LNCAP (cell line): ENCODE data around the gene SAMD13.

Source experiments
- TF ChIP-seq, protein P1 (sequence below): fragments of 450-650 bp; IDR thresholded peaks from 2 replicates; pipeline ENCODE4 v1.5.1; 2017; ENCODE audit warnings: mild to moderate bottlenecking

Gene SAMD13

DNA sequence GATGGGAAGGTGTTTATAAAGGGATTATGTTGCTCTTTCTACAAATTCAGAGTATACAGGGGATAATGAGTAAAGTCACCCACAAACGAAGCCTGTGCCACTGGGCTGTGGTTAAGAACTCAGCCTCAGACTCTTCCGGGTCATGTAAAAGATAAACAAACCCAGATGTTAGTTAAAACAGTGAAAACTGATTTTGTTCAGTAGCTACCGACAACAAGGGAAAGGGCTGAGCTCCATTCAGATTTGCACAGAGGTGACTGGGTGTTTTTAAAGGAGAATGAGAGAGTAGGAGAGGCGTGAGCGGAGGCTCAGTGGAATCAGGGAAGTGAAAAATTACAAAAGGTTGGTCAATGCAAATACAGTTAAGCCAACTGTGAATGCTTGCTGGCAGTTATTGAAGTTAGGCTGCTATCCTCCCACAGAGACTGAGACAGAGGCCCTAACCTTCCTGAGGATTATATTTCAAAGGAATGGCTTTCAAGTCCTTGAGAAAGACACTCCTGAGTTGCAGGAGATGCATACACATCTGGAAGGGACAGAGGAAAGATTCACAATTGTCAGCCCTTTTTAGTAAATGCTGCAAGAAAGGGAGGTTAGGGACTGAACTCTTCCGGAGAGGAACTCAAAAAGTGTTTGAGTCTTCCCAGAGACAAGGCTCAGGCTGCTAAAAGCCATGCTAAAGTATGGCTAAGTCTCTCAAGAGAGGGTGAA is 29.9 kb upstream of the SAMD13 start:
- TF ChIP-seq, protein P1, sequence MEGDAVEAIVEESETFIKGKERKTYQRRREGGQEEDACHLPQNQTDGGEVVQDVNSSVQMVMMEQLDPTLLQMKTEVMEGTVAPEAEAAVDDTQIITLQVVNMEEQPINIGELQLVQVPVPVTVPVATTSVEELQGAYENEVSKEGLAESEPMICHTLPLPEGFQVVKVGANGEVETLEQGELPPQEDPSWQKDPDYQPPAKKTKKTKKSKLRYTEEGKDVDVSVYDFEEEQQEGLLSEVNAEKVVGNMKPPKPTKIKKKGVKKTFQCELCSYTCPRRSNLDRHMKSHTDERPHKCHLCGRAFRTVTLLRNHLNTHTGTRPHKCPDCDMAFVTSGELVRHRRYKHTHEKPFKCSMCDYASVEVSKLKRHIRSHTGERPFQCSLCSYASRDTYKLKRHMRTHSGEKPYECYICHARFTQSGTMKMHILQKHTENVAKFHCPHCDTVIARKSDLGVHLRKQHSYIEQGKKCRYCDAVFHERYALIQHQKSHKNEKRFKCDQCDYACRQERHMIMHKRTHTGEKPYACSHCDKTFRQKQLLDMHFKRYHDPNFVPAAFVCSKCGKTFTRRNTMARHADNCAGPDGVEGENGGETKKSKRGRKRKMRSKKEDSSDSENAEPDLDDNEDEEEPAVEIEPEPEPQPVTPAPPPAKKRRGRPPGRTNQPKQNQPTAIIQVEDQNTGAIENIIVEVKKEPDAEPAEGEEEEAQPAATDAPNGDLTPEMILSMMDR, result no peak

DNA sequence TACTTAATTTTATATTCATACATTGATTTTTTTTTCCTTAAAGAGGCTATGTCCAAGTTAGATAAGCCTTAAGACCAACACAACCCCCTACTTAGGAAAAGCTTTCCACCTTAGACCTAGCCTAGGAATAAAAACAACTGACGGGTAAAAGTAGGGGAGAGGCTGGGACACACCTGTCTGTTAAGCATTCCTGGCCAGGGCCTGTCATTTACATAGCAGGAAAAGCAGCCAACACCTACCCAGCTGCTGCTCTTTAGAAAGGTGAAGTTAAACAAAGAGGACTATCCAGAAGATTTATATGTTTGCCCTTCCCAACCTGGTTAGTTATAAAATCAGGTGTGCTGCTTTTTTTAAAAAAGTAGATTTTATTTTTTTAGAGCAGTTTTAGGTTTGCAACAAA is 29.1 kb upstream of the SAMD13 start:
- TF ChIP-seq, protein P1, result no peak

GRCh38 chr1:84277343-84278059 is 24.0 kb upstream of the SAMD13 start:
- TF ChIP-seq, protein P1, result no peak

- TF ChIP-seq, protein P1, result no peak
Observed at GRCh38 chr1:84278905-84279304, 22.6 kb upstream of the SAMD13 start.

GRCh38 chr1:84280912-84281311 is 20.6 kb upstream of the SAMD13 start:
- TF ChIP-seq, protein P1, result no peak

DNA sequence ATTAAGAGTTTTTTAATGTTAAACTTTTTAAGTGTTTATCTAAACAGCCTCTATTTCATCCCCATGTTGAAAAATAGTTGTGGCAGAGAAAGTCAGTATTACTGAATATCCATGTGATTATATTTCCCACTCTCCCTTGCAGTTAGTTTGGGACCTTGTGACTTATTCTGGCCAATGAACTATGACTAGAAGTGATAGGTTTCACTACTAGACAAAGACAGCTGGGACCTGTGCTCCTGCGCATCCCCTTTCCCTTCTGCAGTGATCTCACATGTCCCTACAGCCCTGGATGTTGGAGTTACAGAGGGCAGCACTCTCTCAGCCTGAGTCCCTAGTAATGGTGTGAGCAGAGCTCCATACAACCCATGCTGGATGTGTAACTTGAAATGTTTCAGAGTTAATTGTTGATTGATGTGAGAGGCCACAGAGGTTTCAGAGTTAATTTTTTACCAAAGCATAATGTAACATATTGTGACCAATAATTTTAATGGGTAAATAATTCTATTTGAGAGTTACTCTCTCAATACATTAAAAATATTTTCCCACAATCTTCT is 18.7 kb upstream of the SAMD13 start:
- TF ChIP-seq, protein P1, result no peak

DNA sequence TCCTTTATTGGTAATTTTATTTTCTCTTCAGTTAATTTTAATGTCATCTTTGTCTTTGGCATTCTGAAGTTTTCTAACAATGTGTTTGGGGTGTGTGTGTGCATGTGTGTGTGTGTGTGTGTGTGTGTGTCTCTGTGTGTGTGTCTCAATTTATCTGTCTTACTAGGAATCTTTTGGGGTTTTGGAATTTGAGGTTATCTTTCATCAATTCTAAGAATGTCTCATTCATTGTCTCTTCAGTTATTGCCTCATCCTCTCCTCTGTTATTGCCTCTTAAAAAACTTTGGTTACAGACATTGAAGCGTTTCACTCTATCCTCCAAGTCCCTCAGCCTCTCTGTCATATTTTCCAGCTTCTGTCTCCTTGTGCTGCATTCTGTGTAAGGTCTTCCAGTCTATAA is 18.1 kb upstream of the SAMD13 start:
- TF ChIP-seq, protein P1, result no peak
